Stomach (tissue), 9 donors: Measurements from ENCODE around the gene SCAMP1. TPM values are rescaled to one million over a fixed set of nuclear protein-coding genes. Genes with fewer than 3 reads are reported as not detected.

ENCODE experiments used
- DNase-seq, 2 donors: peaks; one replicate each; pipeline versions ENCODE4 v3.0.0 to v3.0.0-alpha.2; 2013 to 2019
- H3K27ac ChIP-seq, 5 donors: fragments of 200-600 bp in 4 of 5; sonication (generic) in 4 of 5; one replicate each; pipeline ENCODE4 v1.5.1; 2013 to 2019; ENCODE audit warnings: mild to moderate bottlenecking in 1 of 5, moderate library complexity in 1 of 5
- H3K27me3 ChIP-seq, 3 donors: fragments of 200-600 bp; sonication (generic); one replicate each; pipeline ENCODE4 v1.5.1; 2017 to 2019; ENCODE audit warnings: mixed run types in 1 of 3
- H3K36me3 ChIP-seq, 4 donors: fragments of 200-600 bp; sonication (generic); 1 replicate in 3 of 4; 2 replicates in 1 of 4; pipeline ENCODE4 v1.5.1; 2016 to 2019
- H3K4me1 ChIP-seq, 4 donors: fragments of 200-600 bp; sonication (generic); one replicate each; pipeline ENCODE4 v1.5.1; 2016 to 2019
- H3K4me3 ChIP-seq, 4 donors: fragments of 200-600 bp; sonication (generic) in 3 of 4; one replicate each; pipeline ENCODE4 v1.5.1; 2016 to 2019; ENCODE audit warnings: mild to moderate bottlenecking in 1 of 4
- H3K9me3 ChIP-seq, 4 donors: fragments of 200-600 bp; sonication (generic); one replicate each; pipeline ENCODE4 v1.5.1; 2016 to 2019
- CTCF ChIP-seq, 7 experiments: fragments of 450-650 bp in 4 of 7; fragments of 200-600 bp in 3 of 7; sonication (generic) in 3 of 7; IDR thresholded peaks; one replicate each; pipeline ENCODE4 v1.5.1; 2016 to 2019; ENCODE audit warnings: antibody characterized with exemption in 7 of 7, control low read depth in 2 of 7, mild to moderate bottlenecking in 1 of 7
- EP300 ChIP-seq: sonication (generic); formaldehyde crosslinking; IDR thresholded peaks from one replicate; pipeline ENCODE4 v1.6.1; 2017; ENCODE audit warnings: antibody characterized with exemption
- POLR2A ChIP-seq, 4 donors: fragments of 450-650 bp; IDR thresholded peaks; one replicate each; pipeline ENCODE4 v1.6.1; 2016; ENCODE audit warnings: antibody characterized with exemption in 4 of 4, control low read depth in 2 of 4, mild to moderate bottlenecking in 1 of 4, moderate library complexity in 1 of 4
- POLR2AphosphoS5 ChIP-seq, 3 donors: sonication (generic); formaldehyde crosslinking; IDR thresholded peaks; one replicate each; pipeline ENCODE4 v1.6.1; 2016; ENCODE audit warnings: antibody characterized with exemption in 3 of 3
- WGBS, 5 donors: extraction: QIAGEN DNeasy Blood & Tissue Kit in 3 of 5; methylation state at CpG; one replicate each; pipeline versions ENCODE4 v1.1.5 to v1.1.7; 2013 to 2018; 5-methylcytosine and 5-hydroxymethylcytosine counted together
- intact Hi-C: fragments of 100-400 bp; cut with DNase I; formaldehyde crosslinking; loops from one replicate; pipeline ENCODE4 v1.15.1; 2023; ENCODE audit warnings: low total_unique reads
- polyA plus RNA-seq, 3 donors: library from polyadenylated mRNA; stranded (reverse); fragments of 200-250 nt; gene quantifications; one replicate each; pipeline ENCODE4 v1.2.3, GENCODE V29; 2013
- total RNA-seq, 5 donors: library from RNA; depleted of rRNA; stranded (reverse); fragments of >200 nt; gene quantifications; one replicate each; pipeline versions ENCODE4 v1.1.0 to v1.2.3, GENCODE V29; 2014 to 2016
- donor health status: healthy with polysubstance abuse.
- donor health status: Bipolar disorder and iron deficiency.
- donor health status: healthy.

SCAMP1 gene
- total and polyA plus RNA-seq, 8 donors, result 7.2 to 77.3 (median 14.7) TPM

- Histone ChIP-seq H3K36me3 (no peaks in the 10 kb centered on the region), H3K27me3 (no peaks in the 10 kb centered on the region), H3K9me3 (no peaks in the 10 kb centered on the region), H3K4me1 (peaks cover 7 to 43% (median 21%) of the 10 kb centered on the region in 4 donors), H3K27ac (peak overlapping the region in 4 of 5 donors; percentile 69 to 78 (median 72)), H3K4me3 (no peak overlapping the region)
- intact Hi-C loops, result no loop called here
- 78 to 92% (median 89%) methylated on average over 9 of the region's 9 CpGs for WGBS, 5 donors
- TF ChIP-seq CTCF (IDR thresholded peaks at IDR 0.05) (no peak), POLR2AphosphoS5 (IDR thresholded peaks at IDR 0.05) (no peak)
- DNase-seq, result no peak
These were observed 159.0 kb downstream of the SCAMP1 start for GRCh38 chr5:78519198-78519941.

GRCh38 chr5:78521455-78521854 lies 161.0 kb downstream of the SCAMP1 start:
- intact Hi-C loops, result no loop called here
- no peaks in the 10 kb centered on the region for H3K9me3 ChIP-seq
- DNase-seq, result no peak
- no peaks in the 10 kb centered on the region for H3K27me3 ChIP-seq
- WGBS, 5 donors, result 31 to 51% (median 50%) methylated on average over 2 of the region's 2 CpGs
- TF ChIP-seq EP300, result no peak
- TF ChIP-seq POLR2AphosphoS5 (IDR thresholded peaks at IDR 0.05), result no peak
- no peak for TF ChIP-seq CTCF (IDR thresholded peaks at IDR 0.05)
- no peak overlapping the region for H3K4me3 ChIP-seq
- peaks cover 7 to 54% (median 24%) of the 10 kb centered on the region in 4 donors for H3K4me1 ChIP-seq
- H3K27ac ChIP-seq, result no peak overlapping the region
- no peaks in the 10 kb centered on the region for H3K36me3 ChIP-seq

GRCh38 chr5:78522476-78523260 lies 162.3 kb downstream of the SCAMP1 start:
- Histone ChIP-seq H3K27ac (no peak overlapping the region), H3K36me3 (no peaks in the 10 kb centered on the region), H3K9me3 (no peaks in the 10 kb centered on the region), H3K27me3 (no peaks in the 10 kb centered on the region), H3K4me3 (no peak overlapping the region), H3K4me1 (peaks cover 11 to 59% (median 30%) of the 10 kb centered on the region in 4 donors)
- WGBS, 5 donors, result 62 to 75% (median 70%) methylated on average over 9 of the region's 9 CpGs
- intact Hi-C loops, result no loop called here
- DNase-seq, result no peak
- TF ChIP-seq CTCF (IDR thresholded peaks at IDR 0.05) (no peak), POLR2AphosphoS5 (IDR thresholded peaks at IDR 0.05) (no peak), POLR2A (IDR thresholded peaks at IDR 0.05) (no peak), EP300 (no peak)

GRCh38 chr5:78523314-78524193 lies 163.1 kb downstream of the SCAMP1 start:
- 73 to 83% (median 79%) methylated on average over 15 of the region's 15 CpGs for WGBS, 5 donors
- Histone ChIP-seq H3K4me3 (no peak overlapping the region), H3K36me3 (no peaks in the 10 kb centered on the region), H3K9me3 (no peaks in the 10 kb centered on the region), H3K27ac (peak overlapping the region in 4 of 5 donors; percentile 45 to 65 (median 55)), H3K4me1 (peaks cover 15 to 62% (median 30%) of the 10 kb centered on the region in 4 donors), H3K27me3 (no peaks in the 10 kb centered on the region)
- TF ChIP-seq CTCF (IDR thresholded peaks at IDR 0.05) (no peak), POLR2A (IDR thresholded peaks at IDR 0.05) (no peak), EP300 (no peak), POLR2AphosphoS5 (IDR thresholded peaks at IDR 0.05) (no peak)
- intact Hi-C loops, result no loop called here
- DNase-seq, result peak in 1 of 2 donors; percentile 66
